GM18511 (cell line): ENCODE data around the gene MYRF.

Experiments
- ATAC-seq: cut with Tn5 transposase; IDR thresholded peaks from one replicate; pipeline ENCODE4 v1.9.1; 2021; ENCODE audit warnings: mild to moderate bottlenecking, moderate library complexity; ENCODE audit not compliant: unreplicated experiment

Gene MYRF

GRCh38 chr11:61738776-61739175, 13.7 kb upstream of the MYRF start:
- ATAC-seq, result no peak

GRCh38 chr11:61739413-61739812, 13.0 kb upstream of the MYRF start:
- ATAC-seq, result no peak

GRCh38 chr11:61739966-61740365, 12.5 kb upstream of the MYRF start:
- no peak for ATAC-seq

GRCh38 chr11:61742391-61742790, 10.0 kb upstream of the MYRF start:
- no peak for ATAC-seq

GRCh38 chr11:61743486-61744095, 8.8 kb upstream of the MYRF start:
- no peak for ATAC-seq

- ATAC-seq, result no peak
These were observed 8.3 kb upstream of the MYRF start for GRCh38 chr11:61744181-61744580.

- no peak for ATAC-seq
These were observed 7.8 kb upstream of the MYRF start for GRCh38 chr11:61744609-61745156.

- no peak for ATAC-seq
These were observed 6.5 kb upstream of the MYRF start for GRCh38 chr11:61745781-61746441.

GRCh38 chr11:61746442-61747191, 5.8 kb upstream of the MYRF start:
- ATAC-seq, result no peak

- ATAC-seq, result no peak
These were observed 5.1 kb upstream of the MYRF start for GRCh38 chr11:61747192-61747966.

GRCh38 chr11:61747967-61748285, 4.5 kb upstream of the MYRF start:
- no peak for ATAC-seq

- ATAC-seq, result no peak
These were observed 2.7 kb upstream of the MYRF start for GRCh38 chr11:61749591-61750217.

- ATAC-seq, result no peak
These were observed 1.7 kb upstream of the MYRF start for GRCh38 chr11:61750631-61751273.

- ATAC-seq, result no peak
These were observed 1.1 kb upstream of the MYRF start for GRCh38 chr11:61751384-61751783.

GRCh38 chr11:61752925-61753521, 587 bp downstream of the MYRF start:
- no peak for ATAC-seq

GRCh38 chr11:61753672-61754071, 1.2 kb downstream of the MYRF start:
- ATAC-seq, result no peak

- no peak for ATAC-seq
These were observed 2.4 kb downstream of the MYRF start for GRCh38 chr11:61754534-61755482.

GRCh38 chr11:61756147-61756451, 3.7 kb downstream of the MYRF start:
- no peak for ATAC-seq
